Natural killer cell (primary cell): Measurements from ENCODE around the gene TMEM87B. TPM values are rescaled to one million over a fixed set of nuclear protein-coding genes. Genes with fewer than 3 reads are reported as not detected.

Experiments used
- ATAC-seq, 3 donors: fragments of 150-1000 bp in 2 of 3; fragments of 200-7000 bp in 1 of 3; cut with Tn5 transposase; 1 replicate in 1 of 3; 2 replicates in 2 of 3; pipeline ENCODE4 v1.10.0; 2021; ENCODE audit warnings: mild to moderate bottlenecking in 2 of 3, moderate library complexity in 2 of 3
- DNase-seq, 2 donors: peaks; one replicate each; pipeline versions ENCODE4 v3.0.0 to v3.0.0-alpha.2; 2013 to 2021; ENCODE audit warnings: mixed read lengths in 1 of 2
- H3K27ac ChIP-seq: one replicate; pipeline ENCODE4 v1.5.1; 2013; ENCODE audit warnings: mild to moderate bottlenecking, low read length
- H3K27me3 ChIP-seq: one replicate; pipeline ENCODE4 v1.6.1; 2013; ENCODE audit warnings: low read length; ENCODE audit not compliant: control insufficient read depth, insufficient read depth
- H3K36me3 ChIP-seq: one replicate; pipeline ENCODE4 v1.6.1; 2013; ENCODE audit warnings: low read length; ENCODE audit not compliant: control insufficient read depth, insufficient read depth
- H3K4me1 ChIP-seq: one replicate; pipeline ENCODE4 v1.6.1; 2013; ENCODE audit warnings: low read length; ENCODE audit not compliant: control insufficient read depth, insufficient read depth
- H3K4me3 ChIP-seq: one replicate; pipeline ENCODE4 v1.5.1; 2013; ENCODE audit warnings: low read length
- H3K9me3 ChIP-seq: one replicate; pipeline ENCODE4 v1.6.1; 2013; ENCODE audit warnings: low read length; ENCODE audit not compliant: control insufficient read depth, insufficient read depth
- H3K27ac Mint-ChIP-seq, 2 donors: one replicate each; pipeline ENCODE4 v1.8.0; 2022; ENCODE audit warnings: mild to moderate bottlenecking in 2 of 2, mixed read lengths in 2 of 2, moderate library complexity in 1 of 2
- H3K27me3 Mint-ChIP-seq, 2 donors: one replicate each; pipeline ENCODE4 v1.8.0; 2022; ENCODE audit warnings: low read depth in 2 of 2, mixed read lengths in 2 of 2
- H3K36me3 Mint-ChIP-seq: one replicate; pipeline ENCODE4 v1.8.0; 2022; ENCODE audit warnings: mixed read lengths
- H3K4me1 Mint-ChIP-seq, 2 donors: one replicate each; pipeline ENCODE4 v1.8.0; 2022; ENCODE audit warnings: mixed read lengths in 2 of 2
- H3K4me3 Mint-ChIP-seq: one replicate; pipeline ENCODE4 v1.8.0; 2022; ENCODE audit warnings: mild to moderate bottlenecking, moderate library complexity, mixed read lengths
- H3K9me3 Mint-ChIP-seq, 2 donors: one replicate each; pipeline ENCODE4 v1.8.0; 2022; ENCODE audit warnings: mixed read lengths in 2 of 2
- WGBS: methylation state at CpG from one replicate; pipeline ENCODE4 v1.1.7; 2013; ENCODE audit warnings: missing lambda C conversion rate; ENCODE audit not compliant: insufficient coverage; 5-methylcytosine and 5-hydroxymethylcytosine counted together
- intact Hi-C: fragments of 100-400 bp; cut with micrococcal nuclease; formaldehyde crosslinking; loops from one replicate; pipeline ENCODE4 v1.14.2; 2022
- total RNA-seq, 4 donors: library from RNA; stranded (reverse); fragments of 120-200 nt in 1 of 4; gene quantifications; one replicate each; pipeline versions ENCODE4 v1.2.3 to v1.2.4, GENCODE V29; 2013 to 2022
- TF ChIP-seq, protein P1 (sequence below): fragments of 200-600 bp; IDR thresholded peaks from one replicate; pipeline ENCODE4 v1.8.0; 2022; ENCODE audit warnings: antibody characterized with exemption

Gene TMEM87B
- total RNA-seq, 3 donors from 2014 or later (not counting 1 experiment from before 2014, with no cell fraction given) = 9.6 to 15.7 (median 13.6) TPM

DNA sequence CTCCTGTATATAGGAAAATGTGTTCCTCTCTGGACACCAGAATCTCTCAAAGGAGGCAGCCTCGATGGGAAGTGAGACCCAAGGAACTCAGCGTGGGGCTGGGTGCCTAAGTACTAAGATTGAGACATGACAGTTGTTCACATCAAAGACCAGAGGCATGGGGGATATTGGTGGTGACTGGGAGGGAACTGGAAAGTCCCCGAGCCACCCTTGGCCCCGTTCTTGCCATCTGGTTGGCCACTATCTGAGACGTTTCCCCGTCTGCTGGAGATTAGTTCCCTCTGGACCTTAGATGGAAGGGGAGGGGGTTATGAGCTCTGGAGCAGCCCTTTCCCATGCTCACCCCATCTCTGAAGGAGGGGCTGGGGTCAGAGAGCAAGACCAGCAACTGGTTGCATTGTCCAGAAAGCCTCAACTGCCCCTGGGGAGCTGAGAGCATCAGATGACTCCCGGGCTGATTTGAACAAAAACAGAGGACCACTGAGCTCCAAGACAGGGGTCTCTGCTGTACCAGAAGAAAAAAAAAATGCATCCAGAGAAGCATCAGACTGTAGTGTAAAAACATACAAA is 94.9 kb downstream of the TMEM87B start:
- Mint-ChIP-seq H3K27me3 (peaks cover 0 to 8% of the 10 kb centered on the region in 2 donors), H3K4me1 (peaks cover under 1 to 3% of the 10 kb centered on the region in 2 donors), H3K27ac (no peak overlapping the region), H3K9me3 (no peaks in the 10 kb centered on the region), H3K4me3 (no peak overlapping the region), H3K36me3 (no peaks in the 10 kb centered on the region)
- no peak for DNase-seq
- intact Hi-C loops = no loop called here
- H3K27ac ChIP-seq = no peak overlapping the region
- 80% methylated on average over 7 of the region's 7 CpGs for WGBS
- H3K27me3 ChIP-seq = no peaks in the 10 kb centered on the region
- peaks cover 7% of the 10 kb centered on the region for H3K4me1 ChIP-seq
- no peaks in the 10 kb centered on the region for H3K9me3 ChIP-seq
- H3K4me3 ChIP-seq = no peak overlapping the region
- TF ChIP-seq, protein P1, sequence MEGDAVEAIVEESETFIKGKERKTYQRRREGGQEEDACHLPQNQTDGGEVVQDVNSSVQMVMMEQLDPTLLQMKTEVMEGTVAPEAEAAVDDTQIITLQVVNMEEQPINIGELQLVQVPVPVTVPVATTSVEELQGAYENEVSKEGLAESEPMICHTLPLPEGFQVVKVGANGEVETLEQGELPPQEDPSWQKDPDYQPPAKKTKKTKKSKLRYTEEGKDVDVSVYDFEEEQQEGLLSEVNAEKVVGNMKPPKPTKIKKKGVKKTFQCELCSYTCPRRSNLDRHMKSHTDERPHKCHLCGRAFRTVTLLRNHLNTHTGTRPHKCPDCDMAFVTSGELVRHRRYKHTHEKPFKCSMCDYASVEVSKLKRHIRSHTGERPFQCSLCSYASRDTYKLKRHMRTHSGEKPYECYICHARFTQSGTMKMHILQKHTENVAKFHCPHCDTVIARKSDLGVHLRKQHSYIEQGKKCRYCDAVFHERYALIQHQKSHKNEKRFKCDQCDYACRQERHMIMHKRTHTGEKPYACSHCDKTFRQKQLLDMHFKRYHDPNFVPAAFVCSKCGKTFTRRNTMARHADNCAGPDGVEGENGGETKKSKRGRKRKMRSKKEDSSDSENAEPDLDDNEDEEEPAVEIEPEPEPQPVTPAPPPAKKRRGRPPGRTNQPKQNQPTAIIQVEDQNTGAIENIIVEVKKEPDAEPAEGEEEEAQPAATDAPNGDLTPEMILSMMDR = no peak
- H3K36me3 ChIP-seq = no peaks in the 10 kb centered on the region
- no peak for ATAC-seq

DNA sequence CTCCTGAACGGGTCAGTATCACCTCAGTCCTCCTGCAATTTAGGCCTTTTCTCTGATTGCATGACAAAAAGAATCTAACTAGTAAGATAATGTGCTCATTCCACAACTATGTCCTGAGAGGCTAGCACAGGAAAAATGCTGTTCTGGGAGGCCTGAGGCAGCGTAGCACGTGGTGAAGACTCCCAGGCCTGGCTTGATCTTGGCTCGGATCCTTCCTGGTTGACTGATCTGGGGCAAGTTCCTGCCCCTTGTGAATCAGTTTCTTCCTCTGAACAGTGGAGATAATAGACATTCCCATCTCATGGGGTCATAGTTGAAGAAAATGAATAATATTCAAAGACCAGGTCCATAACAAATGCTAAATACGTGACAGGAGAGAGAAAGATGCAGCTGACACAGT is 95.4 kb downstream of the TMEM87B start:
- TF ChIP-seq, protein P1 = no peak
- peaks cover 6 to 8% of the 10 kb centered on the region in 2 donors for H3K4me1 Mint-ChIP-seq
- DNase-seq = no peak
- H3K9me3 ChIP-seq = no peaks in the 10 kb centered on the region
- intact Hi-C loops = no loop called here
- H3K27me3 ChIP-seq = no peaks in the 10 kb centered on the region
- no peak for ATAC-seq
- H3K4me3 Mint-ChIP-seq = no peak overlapping the region
- H3K27ac Mint-ChIP-seq = no peak overlapping the region
- no peak overlapping the region for H3K27ac ChIP-seq
- H3K9me3 Mint-ChIP-seq = no peaks in the 10 kb centered on the region
- H3K4me3 ChIP-seq = no peak overlapping the region
- H3K36me3 Mint-ChIP-seq = no peaks in the 10 kb centered on the region
- peaks cover 0 to 8% of the 10 kb centered on the region in 2 donors for H3K27me3 Mint-ChIP-seq
- H3K4me1 ChIP-seq = peaks cover 12% of the 10 kb centered on the region
- H3K36me3 ChIP-seq = no peaks in the 10 kb centered on the region
- WGBS = 91% methylated on average over 5 of the region's 5 CpGs

DNA sequence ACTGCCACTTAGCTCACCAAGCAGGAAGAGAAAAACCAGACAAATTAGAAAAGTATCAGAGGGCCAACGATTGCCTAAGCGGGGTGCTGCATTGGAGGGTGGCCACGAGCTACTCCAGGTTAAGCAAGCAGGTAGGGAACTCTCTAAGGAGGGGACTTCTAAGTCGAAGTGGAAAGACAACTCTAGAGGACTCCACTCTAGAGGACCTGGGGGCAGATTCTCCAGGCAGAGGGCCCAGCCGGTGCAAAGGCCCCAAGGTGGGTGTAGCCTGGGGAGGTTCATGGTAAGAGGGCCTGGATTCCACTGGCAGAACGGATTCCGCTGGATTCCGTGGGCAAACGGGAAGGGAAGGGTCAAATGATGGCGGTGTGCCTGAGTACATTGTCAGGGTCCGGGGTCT is 95.8 kb downstream of the TMEM87B start:
- peaks cover 0 to 8% of the 10 kb centered on the region in 2 donors for H3K27me3 Mint-ChIP-seq
- peaks cover 10 to 12% of the 10 kb centered on the region in 2 donors for H3K4me1 Mint-ChIP-seq
- Histone ChIP-seq H3K27ac (no peak overlapping the region), H3K36me3 (no peaks in the 10 kb centered on the region), H3K4me3 (no peak overlapping the region), H3K9me3 (no peaks in the 10 kb centered on the region), H3K27me3 (no peaks in the 10 kb centered on the region), H3K4me1 (peaks cover 16% of the 10 kb centered on the region)
- no peak overlapping the region for H3K4me3 Mint-ChIP-seq
- H3K27ac Mint-ChIP-seq = no peak overlapping the region
- intact Hi-C loops = no loop called here
- no peaks in the 10 kb centered on the region for H3K36me3 Mint-ChIP-seq
- no peaks in the 10 kb centered on the region for H3K9me3 Mint-ChIP-seq
- TF ChIP-seq, protein P1 = no peak
- DNase-seq (no peak), ATAC-seq (no peak)
- 91% methylated on average over 11 of the region's 11 CpGs for WGBS

DNA sequence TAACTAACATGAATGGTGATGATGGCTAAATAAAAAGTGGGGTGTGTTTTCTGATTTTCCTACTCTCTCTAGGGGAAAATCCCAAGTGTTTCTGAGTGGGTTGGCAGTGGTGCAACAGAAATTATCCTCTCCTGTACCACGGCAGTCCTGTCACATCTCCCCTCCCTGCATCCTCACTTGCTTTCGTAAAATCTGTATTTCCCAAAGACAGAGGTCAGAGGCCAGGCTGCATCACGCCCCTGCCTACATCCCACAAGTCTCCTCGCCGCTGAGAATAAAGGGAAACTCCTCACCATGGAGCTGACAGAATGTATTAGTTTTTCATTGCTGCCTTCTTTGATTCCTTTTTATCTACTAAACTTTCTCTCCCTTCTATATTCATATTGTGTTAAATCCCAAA is 96.2 kb downstream of the TMEM87B start:
- no peaks in the 10 kb centered on the region for H3K36me3 ChIP-seq
- no peak overlapping the region for H3K4me3 Mint-ChIP-seq
- intact Hi-C loops = no loop called here
- H3K36me3 Mint-ChIP-seq = no peaks in the 10 kb centered on the region
- H3K27me3 ChIP-seq = no peaks in the 10 kb centered on the region
- H3K4me1 Mint-ChIP-seq = peaks cover 14 to 16% of the 10 kb centered on the region in 2 donors
- ATAC-seq (no peak), DNase-seq (no peak)
- no peaks in the 10 kb centered on the region for H3K9me3 ChIP-seq
- no peaks in the 10 kb centered on the region for H3K9me3 Mint-ChIP-seq
- TF ChIP-seq, protein P1 = no peak
- H3K27me3 Mint-ChIP-seq = peaks cover 0 to 8% of the 10 kb centered on the region in 2 donors
- H3K27ac ChIP-seq = no peak overlapping the region
- WGBS = 93% methylated on average over 5 of the region's 5 CpGs
- H3K27ac Mint-ChIP-seq = no peak overlapping the region
- peaks cover 20% of the 10 kb centered on the region for H3K4me1 ChIP-seq
- no peak overlapping the region for H3K4me3 ChIP-seq
